A673 (cell line): ENCODE data around the gene HOXB1. TPM values are rescaled to one million over a fixed set of nuclear protein-coding genes. Genes with fewer than 3 reads are reported as not detected.
A peak's percentile ranks its signal among the peaks of the same experiment; 100 is the strongest.

Experiments
- BruUV-seq: library from RNA; stranded (reverse); fragments of 400-500 nt; replicated peaks from 2 replicates; lab custom pipeline; 2021; lab: Mats Ljungman, UMichigan
- CTCF ChIA-PET: fragments of 300-600 bp; sonication (Branson Sonifier 250); formaldehyde crosslinking; loops from one replicate; lab custom pipeline; 2022; ENCODE audit warnings: antibody characterized with exemption; lab: Charles Lee
- POLR2A ChIA-PET: fragments of 300-600 bp; sonication (Branson Sonifier 250); formaldehyde crosslinking; loops from one replicate; lab custom pipeline; 2022; ENCODE audit warnings: antibody characterized with exemption; ENCODE audit not compliant: low non-redundant PET; lab: Charles Lee
- DNase-seq: peaks from one replicate; pipeline ENCODE4 v3.0.0-alpha.2; 2015; ENCODE audit warnings: low spot score
- H3K27ac ChIP-seq: fragments of 200-600 bp; sonication (generic); 2 replicates; pipeline ENCODE4 v1.5.1; 2016; ENCODE audit warnings: mixed run types, low read depth, mild to moderate bottlenecking, mixed read lengths, antibody characterized with exemption, low read length; ENCODE audit not compliant: poor library complexity, severe bottlenecking
- H3K27me3 ChIP-seq: fragments of 200-600 bp; sonication (generic); replicated peaks from 2 replicates; pipeline ENCODE4 v1.6.1; 2017; ENCODE audit warnings: mixed run types, low read depth, mild to moderate bottlenecking, mixed read lengths, antibody characterized with exemption, low read length; ENCODE audit not compliant: insufficient read depth, poor library complexity
- H3K36me3 ChIP-seq: fragments of 200-600 bp; sonication (generic); 2 replicates; pipeline ENCODE4 v1.6.1; 2016; ENCODE audit warnings: mixed run types, mild to moderate bottlenecking, mixed read lengths, antibody characterized with exemption, low read length; ENCODE audit not compliant: insufficient read depth, poor library complexity, severe bottlenecking
- H3K4me1 ChIP-seq: fragments of 200-600 bp; sonication (generic); 2 replicates; pipeline ENCODE4 v1.6.1; 2017; ENCODE audit warnings: mixed run types, mild to moderate bottlenecking, mixed read lengths, antibody characterized with exemption, low read length; ENCODE audit not compliant: insufficient read depth, poor library complexity, severe bottlenecking
- H3K4me3 ChIP-seq: fragments of 200-600 bp; sonication (generic); 2 replicates; pipeline ENCODE4 v1.5.1; 2016; ENCODE audit warnings: low read depth, mixed run types, mild to moderate bottlenecking, mixed read lengths, low read length; ENCODE audit not compliant: poor library complexity, severe bottlenecking
- H3K9me3 ChIP-seq: fragments of 200-600 bp; sonication (generic); 2 replicates; pipeline ENCODE4 v1.6.1; 2016; ENCODE audit warnings: mixed run types, low read depth, mild to moderate bottlenecking, mixed read lengths, antibody characterized with exemption, low read length; ENCODE audit not compliant: poor library complexity, severe bottlenecking
- CTCF ChIP-seq: fragments of 300-800, 200-600 bp; sonication (generic); conservative IDR thresholded peaks from 2 replicates; pipeline ENCODE4 v1.5.1; 2017; ENCODE audit warnings: low read depth, mild to moderate bottlenecking, antibody characterized with exemption, low read length, moderate library complexity, mixed read lengths
- EZH2 ChIP-seq: fragments of 200-600 bp; sonication (generic); IDR thresholded peaks from 2 replicates; pipeline ENCODE4 v1.6.1; 2017; ENCODE audit warnings: borderline replicate concordance, low read depth, mild to moderate bottlenecking, mixed read lengths, antibody characterized with exemption, low read length; ENCODE audit not compliant: poor library complexity, severe bottlenecking
- intact Hi-C: fragments of 100-400 bp; cut with micrococcal nuclease; formaldehyde crosslinking; loops from one replicate; pipeline ENCODE4 v1.10.0; 2022; ENCODE audit not compliant: unreplicated experiment
- total RNA-seq: library from RNA; stranded (reverse); gene quantifications from 2 replicates; pipeline ENCODE4 v1.2.3, GENCODE V29; 2021

HOXB1 gene
- total RNA-seq, 1 experiment from 2014 or later = not detected

- Histone ChIP-seq H3K27me3 (no peaks in the 10 kb centered on the region), H3K4me1 (peaks cover 50% of the 10 kb centered on the region), H3K36me3 (peaks cover 9% of the 10 kb centered on the region), H3K27ac (peak overlapping the region; percentile 95), H3K9me3 (no peaks in the 10 kb centered on the region), H3K4me3 (peak overlapping the region; percentile 85)
- intact Hi-C loops = no loop called here
- CTCF ChIA-PET = no interaction called here
- BruUV-seq = no TSS peak
- peak; percentile 91 for DNase-seq
- POLR2A ChIA-PET = interaction anchor here (0.6 kb wide), 1 partner anchor 43 kb away, joined by 3 read pairs; no protein-coding TSS in a partner anchor
- no peak for TF ChIP-seq CTCF
- TF ChIP-seq EZH2 = no peak
Observed at GRCh38 chr17:48544349-48545021, 13.7 kb upstream of the HOXB1 start.

- CTCF ChIA-PET = no interaction called here
- POLR2A ChIA-PET = interaction anchor here (0.6 kb wide), 1 partner anchor 43 kb away, joined by 3 read pairs; no protein-coding TSS in a partner anchor
- intact Hi-C loops = loop anchor here (2.0 kb wide), 1 partner anchor 33 kb away; no protein-coding TSS in a partner anchor
- H3K27ac ChIP-seq = peak overlapping the region; percentile 95
- BruUV-seq = no TSS peak
- H3K27me3 ChIP-seq = no peaks in the 10 kb centered on the region
- no peaks in the 10 kb centered on the region for H3K9me3 ChIP-seq
- H3K36me3 ChIP-seq = peaks cover 5% of the 10 kb centered on the region
- TF ChIP-seq EZH2 (no peak), CTCF (no peak)
- peak overlapping the region; percentile 85 for H3K4me3 ChIP-seq
- no peak for DNase-seq
- H3K4me1 ChIP-seq = peaks cover 44% of the 10 kb centered on the region
Observed at GRCh38 chr17:48543854-48544348, 13.1 kb upstream of the HOXB1 start.

GRCh38 chr17:48543107-48543853 is 12.5 kb upstream of the HOXB1 start:
- Histone ChIP-seq H3K4me1 (peaks cover 38% of the 10 kb centered on the region), H3K36me3 (peaks cover 5% of the 10 kb centered on the region), H3K27ac (peak overlapping the region; percentile 95), H3K9me3 (no peaks in the 10 kb centered on the region), H3K27me3 (no peaks in the 10 kb centered on the region), H3K4me3 (peak overlapping the region; percentile 85)
- intact Hi-C loops = loop anchor here (2.0 kb wide), 1 partner anchor 34 kb away; no protein-coding TSS in a partner anchor
- ChIA-PET POLR2A (interaction anchor here (0.6 kb wide), 1 partner anchor 44 kb away, joined by 3 read pairs; no protein-coding TSS in a partner anchor), CTCF (no interaction called here)
- BruUV-seq = no TSS peak
- DNase-seq = peak; percentile 67
- TF ChIP-seq EZH2 (no peak), CTCF (no peak; the same call in 1 of the 2 replicates)
